ENCODE measurements around the gene HOXC12. TPM values are rescaled to one million over a fixed set of nuclear protein-coding genes. Genes with fewer than 3 reads are reported as not detected.

The HOXC12 gene
- total RNA-seq, 4 donors from 2014 or later: 0.22 to 1.4 TPM; not detected in 2

DNA sequence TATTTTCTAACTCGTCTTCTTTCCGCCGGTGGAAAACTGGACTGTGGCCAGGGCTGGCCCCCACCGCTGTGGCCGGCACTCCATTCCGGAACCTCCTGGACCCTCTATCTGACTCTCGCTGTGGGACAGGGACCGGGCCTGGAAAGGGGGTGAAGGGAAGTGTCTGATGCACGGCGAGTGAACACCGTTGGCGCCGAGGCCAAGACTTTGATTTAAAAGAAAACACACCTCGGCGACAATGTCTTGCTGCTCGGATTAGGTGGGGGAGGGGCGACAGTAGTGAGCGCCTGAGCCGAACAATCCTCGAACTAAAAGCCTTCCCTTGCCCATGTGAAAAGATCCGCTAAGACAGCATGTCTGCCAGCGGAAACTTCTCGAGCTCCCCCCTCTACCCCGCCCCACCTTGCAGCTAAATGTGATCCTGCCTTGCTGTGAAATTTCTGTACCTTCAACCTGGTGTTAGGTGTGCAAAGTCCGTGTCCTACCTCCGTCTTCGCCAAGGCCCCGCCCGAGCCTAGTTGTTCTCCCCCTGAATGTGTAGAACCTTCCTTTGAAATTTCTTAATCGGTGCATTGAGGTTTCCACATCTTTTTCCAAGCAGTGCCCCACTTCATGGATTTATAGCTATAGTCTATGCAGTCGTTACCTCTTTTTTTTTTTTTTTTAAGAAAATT lies 20.9 kb downstream of the HOXC12 start:
- Histone ChIP-seq H3K4me3 (peak overlapping the region in 2 of 4 donors; percentile 49), H3K27me3 (peaks cover 0 to 99% of the 10 kb centered on the region in 2 donors), H3K9me3 (no peaks in the 10 kb centered on the region), H3K27ac (no peak overlapping the region), H3K4me1 (peaks cover 0 to 40% (median 21%) of the 10 kb centered on the region in 4 donors), H3K36me3 (no peaks in the 10 kb centered on the region)
- TF ChIP-seq, protein P1, sequence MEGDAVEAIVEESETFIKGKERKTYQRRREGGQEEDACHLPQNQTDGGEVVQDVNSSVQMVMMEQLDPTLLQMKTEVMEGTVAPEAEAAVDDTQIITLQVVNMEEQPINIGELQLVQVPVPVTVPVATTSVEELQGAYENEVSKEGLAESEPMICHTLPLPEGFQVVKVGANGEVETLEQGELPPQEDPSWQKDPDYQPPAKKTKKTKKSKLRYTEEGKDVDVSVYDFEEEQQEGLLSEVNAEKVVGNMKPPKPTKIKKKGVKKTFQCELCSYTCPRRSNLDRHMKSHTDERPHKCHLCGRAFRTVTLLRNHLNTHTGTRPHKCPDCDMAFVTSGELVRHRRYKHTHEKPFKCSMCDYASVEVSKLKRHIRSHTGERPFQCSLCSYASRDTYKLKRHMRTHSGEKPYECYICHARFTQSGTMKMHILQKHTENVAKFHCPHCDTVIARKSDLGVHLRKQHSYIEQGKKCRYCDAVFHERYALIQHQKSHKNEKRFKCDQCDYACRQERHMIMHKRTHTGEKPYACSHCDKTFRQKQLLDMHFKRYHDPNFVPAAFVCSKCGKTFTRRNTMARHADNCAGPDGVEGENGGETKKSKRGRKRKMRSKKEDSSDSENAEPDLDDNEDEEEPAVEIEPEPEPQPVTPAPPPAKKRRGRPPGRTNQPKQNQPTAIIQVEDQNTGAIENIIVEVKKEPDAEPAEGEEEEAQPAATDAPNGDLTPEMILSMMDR (IDR thresholded peaks at IDR 0.05): no peak
- TF ChIP-seq POLR2A (IDR thresholded peaks at IDR 0.05): no peak
- TF ChIP-seq EP300 (IDR thresholded peaks at IDR 0.05): no peak
- no peak for DNase-seq (ENCODE audit: low spot score in 2 of 2)
- WGBS, 2 donors: 30 to 33% methylated on average over 31 of the region's 31 CpGs

DNA sequence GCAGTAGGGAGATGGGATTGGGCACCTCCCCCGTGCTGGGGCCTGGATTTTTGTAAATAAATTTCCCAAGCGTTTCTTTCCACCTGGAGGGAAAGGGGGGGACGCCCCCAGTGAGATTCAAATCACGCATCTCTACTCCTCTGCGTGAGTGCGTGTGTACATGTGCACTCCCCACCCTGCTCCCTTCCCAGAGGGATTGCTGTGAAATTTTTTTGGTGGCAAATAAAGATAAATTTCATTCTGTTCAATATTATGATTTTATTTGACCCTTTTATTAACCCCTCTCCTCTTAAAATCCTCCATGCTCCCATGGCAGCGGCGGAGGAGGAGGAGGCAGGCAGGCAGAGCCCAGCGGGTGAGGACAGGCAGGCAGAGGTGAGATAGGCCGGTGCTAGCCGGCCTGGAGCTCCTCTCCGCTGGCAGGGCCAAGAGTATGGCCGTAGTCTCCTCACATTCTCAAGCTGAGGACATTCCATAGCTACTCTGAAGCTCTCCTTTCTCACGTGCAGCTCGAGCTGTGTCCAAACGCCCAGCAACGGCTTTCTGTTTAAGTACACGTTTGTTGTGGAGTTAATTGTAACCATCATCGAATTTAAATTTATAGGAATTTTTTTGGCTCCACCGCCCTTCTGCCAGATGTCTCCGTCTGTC lies 21.6 kb downstream of the HOXC12 start:
- no peak overlapping the region for H3K4me3 ChIP-seq
- H3K27ac ChIP-seq: no peak overlapping the region
- peaks cover 0 to 40% (median 21%) of the 10 kb centered on the region in 4 donors for H3K4me1 ChIP-seq
- H3K27me3 ChIP-seq: peaks cover 0 to 99% of the 10 kb centered on the region in 2 donors
- no peaks in the 10 kb centered on the region for H3K9me3 ChIP-seq
- DNase-seq (ENCODE audit: low spot score in 2 of 2): no peak
- no peaks in the 10 kb centered on the region for H3K36me3 ChIP-seq
- WGBS, 2 donors: 61 to 70% methylated on average over 21 of the region's 21 CpGs
- TF ChIP-seq EP300 (IDR thresholded peaks at IDR 0.05): no peak
- TF ChIP-seq POLR2A (IDR thresholded peaks at IDR 0.05): no peak
- TF ChIP-seq, protein P1 (IDR thresholded peaks at IDR 0.05): no peak

DNA sequence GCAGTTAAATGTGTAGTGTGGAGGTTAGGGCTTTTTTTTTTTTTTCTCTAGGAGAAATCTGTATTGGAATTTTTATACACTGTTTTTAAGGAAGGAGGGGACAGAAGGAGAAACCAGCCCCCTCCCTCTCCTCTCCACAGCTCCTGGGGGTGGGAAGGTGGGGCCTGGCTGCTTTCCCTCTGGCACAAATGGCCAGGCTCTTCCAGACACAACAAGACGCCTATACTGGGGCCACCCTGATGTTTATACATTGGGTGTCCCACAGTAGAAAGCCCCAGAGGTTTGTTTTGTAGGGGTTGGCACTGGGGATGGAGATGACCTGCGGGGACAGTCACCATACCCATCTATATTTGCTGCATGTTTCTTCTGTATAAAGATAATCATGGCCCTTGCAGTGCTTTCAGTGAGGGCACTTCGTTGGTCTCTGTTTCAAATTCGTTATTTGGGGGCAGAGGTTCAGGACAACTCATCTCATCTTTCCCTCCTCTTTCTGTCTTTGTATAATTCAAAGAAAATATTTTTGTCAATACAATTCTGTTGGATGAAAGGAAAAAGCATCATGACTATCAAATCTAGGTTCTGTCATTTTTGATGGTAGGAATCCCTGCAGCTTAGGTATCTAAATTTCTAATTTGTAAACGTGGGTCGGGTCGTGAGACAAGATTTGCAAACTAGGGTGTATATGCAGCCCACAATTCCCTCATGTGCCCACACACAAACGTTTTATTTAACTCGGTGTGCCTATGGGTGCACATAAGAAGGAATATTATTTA lies 22.3 kb downstream of the HOXC12 start:
- no peak for DNase-seq (ENCODE audit: low spot score in 2 of 2)
- peaks cover 0 to 99% of the 10 kb centered on the region in 2 donors for H3K27me3 ChIP-seq
- 59 to 64% methylated on average over 9 of the region's 9 CpGs for WGBS, 2 donors

DNA sequence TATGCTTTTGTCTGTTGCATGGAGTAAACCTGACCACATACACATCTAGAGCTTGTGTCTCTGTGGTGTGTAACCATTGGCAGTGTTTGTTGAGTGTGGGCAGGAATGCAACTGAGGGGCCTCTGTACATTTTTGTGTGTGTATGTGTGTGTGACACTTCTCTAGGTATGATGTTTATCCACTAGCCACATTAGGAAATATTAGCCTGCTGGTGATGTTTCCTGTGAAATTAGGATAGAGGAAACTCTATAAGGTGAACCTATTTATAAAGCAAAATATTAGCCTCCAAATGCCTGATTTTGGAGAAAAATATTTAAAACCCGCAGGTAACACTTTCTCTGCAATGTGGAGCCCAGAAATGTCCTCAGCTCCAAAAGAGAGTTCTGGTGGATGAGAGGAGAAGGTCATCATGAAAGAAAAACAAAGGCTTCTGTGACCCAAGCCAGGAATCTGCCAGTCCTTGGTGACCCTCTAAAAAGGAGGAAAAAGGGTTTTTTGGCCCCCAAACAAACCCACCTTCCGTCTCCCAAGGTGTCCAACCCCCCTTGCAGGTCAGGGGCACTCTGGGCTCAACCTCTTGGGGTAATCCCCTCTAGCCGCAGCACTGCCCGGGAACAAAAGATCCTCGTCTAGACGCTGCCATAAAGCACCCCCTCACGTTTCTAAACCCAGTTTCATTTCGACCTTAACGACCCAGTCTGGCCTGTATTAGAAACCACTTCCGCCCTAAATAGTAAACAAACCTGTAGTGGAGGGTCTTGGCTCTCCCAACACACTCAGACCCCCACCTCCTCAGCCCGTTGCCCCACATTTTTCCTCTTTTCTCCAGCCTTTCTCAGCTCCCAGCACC lies 23.1 kb downstream of the HOXC12 start:
- peaks cover 0 to 99% of the 10 kb centered on the region in 2 donors for H3K27me3 ChIP-seq
- no peak for DNase-seq (ENCODE audit: low spot score in 2 of 2)
- H3K9me3 ChIP-seq: no peaks in the 10 kb centered on the region
- H3K27ac ChIP-seq: no peak overlapping the region
- no peaks in the 10 kb centered on the region for H3K36me3 ChIP-seq
- no peak overlapping the region for H3K4me3 ChIP-seq
- 30 to 39% methylated on average over 11 of the region's 11 CpGs for WGBS, 2 donors
- peaks cover 0 to 34% (median 21%) of the 10 kb centered on the region in 4 donors for H3K4me1 ChIP-seq
- TF ChIP-seq EP300 (IDR thresholded peaks at IDR 0.05) (no peak), POLR2A (IDR thresholded peaks at IDR 0.05) (no peak)
- TF ChIP-seq, protein P1 (IDR thresholded peaks at IDR 0.05): no peak

More for the DNA sequence above, 22.3 kb downstream of the HOXC12 start:
- Histone ChIP-seq H3K36me3 (no peaks in the 10 kb centered on the region), H3K4me1 (peaks cover 0 to 40% (median 21%) of the 10 kb centered on the region in 4 donors), H3K9me3 (no peaks in the 10 kb centered on the region), H3K4me3 (no peak overlapping the region), H3K27ac (no peak overlapping the region)
- TF ChIP-seq POLR2A (IDR thresholded peaks at IDR 0.05) (no peak), EP300 (IDR thresholded peaks at IDR 0.05) (no peak)
- TF ChIP-seq, protein P1 (IDR thresholded peaks at IDR 0.05): no peak
